HG03060 (cell line): ENCODE data around the gene AKT3.
A peak's percentile ranks its signal among the peaks of the same experiment; 100 is the strongest.

ENCODE experiments used
- ATAC-seq: cut with Tn5 transposase; IDR thresholded peaks from one replicate; pipeline ENCODE4 v1.9.1; 2021; ENCODE audit warnings: low read depth, moderate number of reproducible peaks; ENCODE audit not compliant: unreplicated experiment

Gene AKT3

GRCh38 chr1:243529512-243529911 is 320.5 kb downstream of the AKT3 start:
- ATAC-seq = no peak

GRCh38 chr1:243528459-243529121 is 321.5 kb downstream of the AKT3 start:
- no peak for ATAC-seq

GRCh38 chr1:243526180-243526579 is 323.9 kb downstream of the AKT3 start:
- no peak for ATAC-seq

- ATAC-seq = no peak
These were observed 325.0 kb downstream of the AKT3 start for GRCh38 chr1:243525085-243525487.

- no peak for ATAC-seq
These were observed 326.3 kb downstream of the AKT3 start for GRCh38 chr1:243523766-243524165.

- ATAC-seq = no peak
These were observed 329.2 kb downstream of the AKT3 start for GRCh38 chr1:243520831-243521230.

GRCh38 chr1:243514927-243515326 is 335.1 kb downstream of the AKT3 start:
- ATAC-seq = no peak

GRCh38 chr1:243513726-243514491 is 336.1 kb downstream of the AKT3 start:
- ATAC-seq = no peak

DNA sequence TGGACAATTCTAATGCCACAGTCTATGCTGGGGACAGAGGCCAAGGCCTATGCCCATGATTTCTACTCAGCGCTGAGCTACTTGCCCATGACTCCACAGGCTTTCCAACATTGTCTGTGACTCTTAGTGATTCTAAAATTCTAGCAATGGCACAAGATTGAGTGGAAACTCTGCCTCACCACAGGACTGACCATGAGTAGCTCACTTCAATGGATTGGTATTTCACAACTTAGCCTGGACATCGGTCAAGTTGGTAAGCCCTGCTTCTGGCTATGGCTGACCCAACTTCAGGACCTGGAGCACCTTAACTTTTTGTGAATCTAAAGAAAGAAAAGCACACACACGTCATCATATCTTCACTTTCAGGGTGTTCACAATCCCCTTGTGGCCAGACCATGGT is 339.1 kb downstream of the AKT3 start:
- ATAC-seq = no peak

DNA sequence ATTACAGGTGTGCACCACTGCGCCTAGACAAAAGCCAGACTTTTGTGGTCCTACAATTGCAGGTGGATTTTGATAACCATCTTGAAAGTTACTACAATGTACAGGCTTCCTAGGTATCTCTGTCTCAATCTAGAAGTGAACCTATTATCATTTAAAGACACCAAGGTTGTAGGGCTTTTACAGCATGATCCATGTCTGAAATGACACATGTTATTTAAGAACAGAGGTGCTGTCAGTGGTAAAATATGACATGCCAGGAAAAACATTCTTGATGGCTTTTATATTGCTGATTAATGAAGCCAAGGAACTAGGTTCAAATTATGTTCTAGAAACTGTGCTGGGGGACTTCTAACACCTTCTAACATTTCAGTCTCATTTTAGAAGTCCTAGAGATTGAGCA is 341.1 kb downstream of the AKT3 start:
- ATAC-seq = no peak

GRCh38 chr1:243508303-243508713 is 341.7 kb downstream of the AKT3 start:
- ATAC-seq = no peak

- no peak for ATAC-seq
These were observed 342.3 kb downstream of the AKT3 start for GRCh38 chr1:243507672-243508302.

GRCh38 chr1:243507001-243507671 is 342.9 kb downstream of the AKT3 start:
- no peak for ATAC-seq

GRCh38 chr1:243505986-243506689 is 343.9 kb downstream of the AKT3 start:
- ATAC-seq = peak; percentile 61

DNA sequence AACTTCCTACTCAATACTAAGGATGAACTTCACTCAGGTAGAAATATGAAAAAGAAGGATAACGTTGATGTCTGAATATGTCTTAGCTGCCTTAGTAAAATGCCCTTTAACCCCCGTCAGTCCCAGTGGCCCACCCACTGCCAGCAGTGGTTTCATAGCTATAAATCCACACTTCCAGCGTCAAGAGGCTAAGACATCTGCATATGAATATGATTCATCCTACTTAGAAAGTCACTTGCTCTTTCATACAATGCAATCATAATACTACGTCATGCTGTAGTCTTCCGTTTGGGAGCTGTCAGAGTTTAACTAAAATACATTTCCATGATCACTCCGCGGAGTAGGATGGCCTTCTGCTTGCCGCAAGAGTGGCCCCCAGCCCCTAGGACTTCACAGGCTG is 346.9 kb downstream of the AKT3 start:
- no peak for ATAC-seq

DNA sequence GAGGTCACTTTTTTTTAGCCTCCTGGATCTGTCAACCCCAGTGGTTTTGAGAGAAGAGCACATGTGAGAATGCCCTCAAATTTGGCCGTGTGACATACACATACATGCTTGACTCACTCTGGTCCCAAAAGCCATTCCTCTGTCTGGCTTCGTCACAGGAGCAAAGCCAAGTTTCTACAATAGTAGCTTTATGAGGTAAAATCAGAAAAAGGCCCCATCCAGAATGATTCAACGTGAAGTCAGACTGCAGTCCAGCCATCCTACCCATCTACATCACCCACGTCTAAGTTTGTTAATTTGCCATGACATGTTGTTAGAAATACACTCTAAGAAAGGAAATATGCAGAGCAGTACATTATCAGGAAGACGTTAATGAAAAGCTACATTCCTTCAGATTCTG is 349.0 kb downstream of the AKT3 start:
- ATAC-seq = no peak

GRCh38 chr1:243500512-243500911 is 349.5 kb downstream of the AKT3 start:
- no peak for ATAC-seq

DNA sequence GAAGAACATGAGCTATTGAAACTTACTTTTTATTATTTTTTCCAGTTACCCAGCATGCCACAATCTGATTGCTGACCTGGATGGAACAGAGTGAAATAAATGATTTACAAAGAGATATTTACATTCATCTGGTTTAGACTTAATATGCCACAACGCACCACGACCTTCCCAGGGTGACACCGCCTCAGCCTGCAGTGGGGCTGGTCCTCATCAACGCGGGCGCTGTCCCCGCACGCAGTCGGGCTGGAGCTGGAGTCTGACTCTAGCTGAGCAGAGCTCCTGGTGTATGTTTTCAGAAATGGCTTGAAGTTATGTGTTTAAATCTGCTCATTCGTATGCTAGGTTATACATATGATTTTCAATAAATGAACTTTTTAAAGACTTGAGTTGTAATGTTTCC is 350.3 kb downstream of the AKT3 start:
- no peak for ATAC-seq

GRCh38 chr1:243499248-243499647 is 350.8 kb downstream of the AKT3 start:
- no peak for ATAC-seq

GRCh38 chr1:243497939-243498681 is 351.9 kb downstream of the AKT3 start:
- ATAC-seq = no peak
